Kidney epithelial cell (primary cell): Measurements from ENCODE around the gene CAMK2A. TPM values are rescaled to one million over a fixed set of nuclear protein-coding genes. Genes with fewer than 3 reads are reported as not detected.

ENCODE experiments used
- DNase-seq: peaks from one replicate; pipeline ENCODE4 v3.0.0-alpha.2; 2010; ENCODE audit warnings: low read depth
- H3K27me3 ChIP-seq: 2 replicates; pipeline ENCODE4 v1.6.0; 2011; ENCODE audit warnings: low read length; ENCODE audit not compliant: control insufficient read depth, insufficient read depth
- H3K36me3 ChIP-seq: 2 replicates; pipeline ENCODE4 v1.5.1; 2011; ENCODE audit warnings: low read length; ENCODE audit not compliant: control insufficient read depth, insufficient read depth
- H3K4me3 ChIP-seq: 2 replicates; pipeline ENCODE4 v1.5.1; 2011; ENCODE audit warnings: low read depth, mild to moderate bottlenecking, control low read depth, low read length
- CTCF ChIP-seq: IDR thresholded peaks from 2 replicates; pipeline ENCODE4 v1.5.1; 2011; ENCODE audit warnings: mild to moderate bottlenecking, moderate library complexity, low read length, control low read depth, inconsistent platforms; ENCODE audit not compliant: insufficient read depth, poor library complexity, severe bottlenecking
- total RNA-seq: library from RNA; depleted of rRNA; stranded (reverse); fragments of >200 nt; gene quantifications from 2 replicates; pipeline ENCODE4 v1.2.3, GENCODE V29; 2015

Gene CAMK2A
- total RNA-seq, 1 donor from 2014 or later = not detected

- TF ChIP-seq CTCF = no peak
- Histone ChIP-seq H3K36me3 (no peaks in the 10 kb centered on the region), H3K4me3 (no peak overlapping the region), H3K27me3 (peaks cover 49% of the 10 kb centered on the region)
- DNase-seq = no peak
Observed at GRCh38 chr5:150189326-150189725, 100.2 kb downstream of the CAMK2A start.

GRCh38 chr5:150188146-150188842 is 101.3 kb downstream of the CAMK2A start:
- DNase-seq = no peak
- H3K27me3 ChIP-seq = peaks cover 52% of the 10 kb centered on the region
- no peak overlapping the region for H3K4me3 ChIP-seq
- no peaks in the 10 kb centered on the region for H3K36me3 ChIP-seq
- TF ChIP-seq CTCF = no peak

- Histone ChIP-seq H3K36me3 (no peaks in the 10 kb centered on the region), H3K4me3 (no peak overlapping the region), H3K27me3 (peaks cover 46% of the 10 kb centered on the region)
- no peak for TF ChIP-seq CTCF
- no peak for DNase-seq
Observed at GRCh38 chr5:150186897-150187296, 102.7 kb downstream of the CAMK2A start.

GRCh38 chr5:150186137-150186536 is 103.4 kb downstream of the CAMK2A start:
- peaks cover 43% of the 10 kb centered on the region for H3K27me3 ChIP-seq
- TF ChIP-seq CTCF = no peak
- no peak overlapping the region for H3K4me3 ChIP-seq
- no peaks in the 10 kb centered on the region for H3K36me3 ChIP-seq
- DNase-seq = no peak

- DNase-seq = no peak
- Histone ChIP-seq H3K36me3 (no peaks in the 10 kb centered on the region), H3K4me3 (no peak overlapping the region), H3K27me3 (peaks cover 34% of the 10 kb centered on the region)
- no peak for TF ChIP-seq CTCF
Observed at GRCh38 chr5:150184990-150185912, 104.3 kb downstream of the CAMK2A start.
